Ovary (tissue), 3 donors: ENCODE data around the gene GPRIN3.

Source experiments
- POLR2A ChIP-seq: fragments of 450-650 bp; IDR thresholded peaks from one replicate; pipeline ENCODE4 v1.6.1; 2017; ENCODE audit warnings: antibody characterized with exemption, mild to moderate bottlenecking, moderate library complexity
- TF ChIP-seq, protein P1 (sequence below), 3 donors: fragments of 450-650 bp in 2 of 3; fragments of 200-600 bp in 1 of 3; IDR thresholded peaks; one replicate each; pipeline versions ENCODE4 v1.5.1 to v1.8.0; 2016 to 2022; ENCODE audit warnings: antibody characterized with exemption in 3 of 3, mild to moderate bottlenecking in 1 of 3
- donor health status: DM: no; HTN: no; CAD: no.

DNA sequence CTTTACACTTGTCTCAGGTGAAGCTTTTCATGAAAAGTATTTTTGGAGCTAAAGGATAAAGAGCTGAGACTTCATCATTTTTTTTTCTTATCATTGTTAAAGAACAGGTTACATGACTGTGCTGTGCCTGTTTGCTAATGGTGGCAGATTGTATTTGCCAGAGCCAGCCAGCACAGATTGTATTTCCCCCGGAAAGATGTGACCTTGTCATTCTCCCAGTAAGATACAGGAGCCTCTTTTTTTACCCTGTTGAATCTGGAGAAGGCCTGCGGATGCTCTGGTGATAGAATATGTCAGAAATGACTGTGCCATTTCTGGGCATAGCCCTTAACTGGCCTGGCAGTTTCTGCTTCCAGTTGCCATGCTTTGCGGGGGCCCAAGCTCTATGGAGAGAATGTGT lies 91.9 kb downstream of the GPRIN3 start:
- TF ChIP-seq, protein P1, sequence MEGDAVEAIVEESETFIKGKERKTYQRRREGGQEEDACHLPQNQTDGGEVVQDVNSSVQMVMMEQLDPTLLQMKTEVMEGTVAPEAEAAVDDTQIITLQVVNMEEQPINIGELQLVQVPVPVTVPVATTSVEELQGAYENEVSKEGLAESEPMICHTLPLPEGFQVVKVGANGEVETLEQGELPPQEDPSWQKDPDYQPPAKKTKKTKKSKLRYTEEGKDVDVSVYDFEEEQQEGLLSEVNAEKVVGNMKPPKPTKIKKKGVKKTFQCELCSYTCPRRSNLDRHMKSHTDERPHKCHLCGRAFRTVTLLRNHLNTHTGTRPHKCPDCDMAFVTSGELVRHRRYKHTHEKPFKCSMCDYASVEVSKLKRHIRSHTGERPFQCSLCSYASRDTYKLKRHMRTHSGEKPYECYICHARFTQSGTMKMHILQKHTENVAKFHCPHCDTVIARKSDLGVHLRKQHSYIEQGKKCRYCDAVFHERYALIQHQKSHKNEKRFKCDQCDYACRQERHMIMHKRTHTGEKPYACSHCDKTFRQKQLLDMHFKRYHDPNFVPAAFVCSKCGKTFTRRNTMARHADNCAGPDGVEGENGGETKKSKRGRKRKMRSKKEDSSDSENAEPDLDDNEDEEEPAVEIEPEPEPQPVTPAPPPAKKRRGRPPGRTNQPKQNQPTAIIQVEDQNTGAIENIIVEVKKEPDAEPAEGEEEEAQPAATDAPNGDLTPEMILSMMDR (IDR thresholded peaks at IDR 0.05) = no peak
- no peak for TF ChIP-seq POLR2A
